GM12801 (cell line): ENCODE data around the gene BPGM.

Experiments
- CTCF ChIP-seq: IDR thresholded peaks from one replicate; pipeline ENCODE4 v1.5.1; 2011; ENCODE audit warnings: control low read depth; ENCODE audit not compliant: insufficient read length; ENCODE audit errors: extremely low read depth

BPGM gene

DNA sequence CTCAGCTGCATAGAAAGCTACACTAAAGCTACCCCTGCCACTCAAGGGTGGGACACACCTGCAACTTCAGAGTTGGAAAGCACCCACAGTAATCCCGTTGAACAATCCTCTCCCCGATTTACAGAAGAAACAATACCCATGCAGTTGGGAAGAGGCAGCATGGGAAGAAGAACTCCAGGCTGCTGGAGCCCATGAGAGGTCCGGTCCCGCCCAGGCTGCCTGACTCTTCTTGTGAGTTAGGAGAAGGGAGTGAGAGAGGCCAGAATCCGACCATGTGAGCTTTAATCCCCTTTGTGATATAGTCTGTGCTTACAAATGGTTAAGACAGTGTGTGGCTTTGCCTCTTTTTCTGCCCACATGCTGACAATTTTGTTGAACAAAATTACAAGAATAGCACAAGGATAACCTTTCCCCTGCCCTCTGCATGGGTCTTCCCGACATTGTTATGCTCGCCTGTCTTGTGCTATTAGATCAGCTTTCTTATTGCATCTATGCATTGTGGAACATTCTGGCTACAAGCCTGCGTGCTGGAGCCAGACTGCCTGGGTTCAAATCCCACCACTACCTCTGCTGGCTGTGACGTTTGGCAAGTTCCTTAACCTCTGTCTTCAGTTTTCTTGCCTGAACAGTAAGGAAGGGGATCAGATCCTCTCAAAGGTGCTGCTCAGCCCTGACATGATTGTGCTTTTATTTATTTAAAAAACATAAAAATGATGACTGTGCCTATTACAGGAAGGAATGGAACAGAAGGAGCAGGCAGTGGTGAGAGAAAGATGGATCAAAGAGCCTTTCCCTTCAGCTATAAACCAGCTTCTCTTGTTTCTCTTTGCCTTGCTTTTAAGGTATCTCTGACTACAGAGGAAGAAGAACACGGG lies 56.0 kb downstream of the BPGM start:
- TF ChIP-seq CTCF = no peak

DNA sequence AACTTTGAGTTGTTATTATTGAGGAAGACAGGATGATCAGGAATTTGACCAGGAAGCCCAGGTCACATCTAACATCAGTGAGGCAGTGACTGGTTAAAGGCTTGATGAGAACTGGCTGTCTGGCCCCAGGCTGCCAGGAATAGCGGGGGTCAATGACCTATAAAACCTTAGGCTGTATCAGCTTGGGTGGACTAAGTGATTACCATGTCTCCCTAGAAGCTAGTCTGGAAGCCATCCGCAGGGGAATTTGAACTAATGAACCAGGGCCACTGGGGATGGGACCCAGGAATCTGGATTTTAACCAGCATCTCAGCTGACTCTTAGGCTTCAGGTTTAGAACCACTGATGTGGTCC lies 56.6 kb downstream of the BPGM start:
- no peak for TF ChIP-seq CTCF

GRCh38 chr7:134703782-134704181 lies 57.1 kb downstream of the BPGM start:
- TF ChIP-seq CTCF = no peak

DNA sequence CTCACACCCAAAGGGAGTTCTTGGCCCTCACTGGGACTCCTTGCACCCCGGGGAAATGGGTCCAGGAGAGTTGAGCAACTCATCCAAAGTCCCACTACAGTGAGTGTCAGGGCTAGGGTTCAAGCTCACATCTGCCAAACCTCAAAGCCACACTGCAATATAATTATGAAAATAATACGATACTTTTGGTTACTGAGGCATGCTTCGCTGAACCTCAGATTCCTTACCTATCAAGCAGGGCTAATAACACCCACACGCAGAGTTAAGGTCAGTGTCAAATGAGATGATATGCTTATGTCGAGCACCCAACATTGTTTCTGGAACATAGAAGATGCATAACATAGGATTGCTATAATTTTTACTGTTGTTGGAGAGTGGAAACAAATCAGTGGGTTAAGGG lies 58.2 kb downstream of the BPGM start:
- no peak for TF ChIP-seq CTCF

DNA sequence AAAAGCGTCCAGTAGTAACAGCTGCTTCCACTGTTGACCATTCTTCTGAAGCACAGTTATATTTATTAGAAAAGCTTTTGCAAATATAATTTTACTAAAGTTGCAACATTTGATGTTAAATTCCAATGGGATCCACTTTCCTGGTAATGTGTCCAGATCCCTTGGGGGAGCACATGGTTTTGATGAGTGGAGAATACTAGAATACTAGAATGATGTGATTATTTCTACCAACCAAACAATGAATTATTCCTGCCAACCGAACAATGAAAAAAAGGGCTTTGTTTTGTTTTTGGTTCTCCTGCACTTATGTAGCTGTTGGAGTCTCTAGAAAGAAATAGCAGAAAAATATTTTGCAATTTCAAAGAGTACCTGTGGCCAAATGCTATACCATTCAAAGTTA lies 59.1 kb downstream of the BPGM start:
- no peak for TF ChIP-seq CTCF

DNA sequence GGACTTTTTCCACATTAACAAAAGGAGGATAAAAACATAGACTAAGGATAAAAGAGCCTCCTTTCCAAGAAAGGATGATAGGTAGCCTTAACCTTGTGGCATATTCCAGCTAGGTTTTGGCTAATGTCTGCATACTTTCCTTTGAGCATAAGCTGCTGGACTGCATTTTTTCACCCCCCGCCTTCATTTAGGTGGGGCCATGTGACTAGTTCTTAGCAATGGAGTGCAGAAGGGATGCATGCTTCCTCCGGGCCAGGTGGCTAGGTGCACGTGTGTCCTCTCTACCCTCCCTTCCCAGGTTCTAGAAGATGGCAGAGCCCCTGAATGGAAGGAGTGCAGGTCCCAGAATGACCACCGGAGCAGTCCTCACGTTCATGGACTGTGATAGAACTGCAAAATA lies 59.8 kb downstream of the BPGM start:
- TF ChIP-seq CTCF = no peak

DNA sequence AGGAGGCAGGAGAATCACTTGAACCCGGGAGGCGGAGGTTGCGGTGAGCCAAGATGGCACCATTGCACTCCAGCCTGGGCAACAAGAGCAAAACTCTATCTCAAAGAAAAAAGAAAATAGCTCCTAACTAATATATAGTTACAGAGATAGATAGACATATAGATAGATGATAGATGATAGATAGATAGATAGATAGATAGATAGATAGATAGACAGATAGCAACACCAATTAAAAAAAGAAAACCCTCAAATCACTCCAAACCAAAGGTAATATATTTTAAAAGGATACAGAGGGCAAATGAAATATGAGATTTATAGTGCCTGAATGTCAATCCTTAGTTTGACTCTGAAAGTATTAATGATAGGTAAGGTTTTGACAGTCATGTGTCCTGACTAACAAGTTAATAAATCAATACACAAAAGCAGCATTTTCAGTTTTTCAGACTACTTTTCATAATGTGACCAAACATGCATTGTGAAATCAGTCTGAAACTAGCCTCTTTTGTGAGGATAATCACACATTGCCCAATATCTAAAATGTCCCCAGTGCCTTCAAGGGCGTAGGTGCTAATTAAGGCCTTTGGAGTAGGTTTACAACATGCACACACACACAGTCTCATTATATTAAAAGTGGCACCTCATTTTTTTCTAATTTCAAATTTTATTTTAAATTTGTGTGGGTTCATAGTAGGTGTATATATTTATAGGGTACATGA lies 61.2 kb downstream of the BPGM start:
- TF ChIP-seq CTCF = no peak
